NCI-H1436 (cell line): Measurements from ENCODE around the gene RNF223.
"Not testable (repeated sequence)": the region's sequence is repeated elsewhere in the genome, so short reads cannot be mapped to it uniquely, and the experiment has no call there.

Source experiments
- DNase-seq: peaks from one replicate; lab custom pipeline; 2025; lab: John Stamatoyannopoulos, UW

The RNF223 gene

GRCh38 chr1:1044455-1045078 is 29.5 kb downstream of the RNF223 start:
- DNase-seq, result no peak

- DNase-seq, result no peak
These were observed 30.2 kb downstream of the RNF223 start for GRCh38 chr1:1043921-1044320.

GRCh38 chr1:1043411-1043810 is 30.7 kb downstream of the RNF223 start:
- no peak for DNase-seq

- no peak for DNase-seq
These were observed 31.3 kb downstream of the RNF223 start for GRCh38 chr1:1042835-1043234.

GRCh38 chr1:1041873-1042272 is 32.2 kb downstream of the RNF223 start:
- DNase-seq, result no peak

GRCh38 chr1:1041092-1041523 is 33.0 kb downstream of the RNF223 start:
- no peak for DNase-seq

- peak; percentile 75 for DNase-seq
These were observed 33.8 kb downstream of the RNF223 start for GRCh38 chr1:1040004-1040991.

- DNase-seq, result no peak
These were observed 34.8 kb downstream of the RNF223 start for GRCh38 chr1:1039145-1039910.

GRCh38 chr1:1038694-1039093 is 35.4 kb downstream of the RNF223 start:
- no peak for DNase-seq

- no peak for DNase-seq
These were observed 36.5 kb downstream of the RNF223 start for GRCh38 chr1:1037366-1038327.

- DNase-seq, result no peak
These were observed 38.7 kb downstream of the RNF223 start for GRCh38 chr1:1035291-1035943.

- DNase-seq, result no peak
These were observed 39.7 kb downstream of the RNF223 start for GRCh38 chr1:1034439-1034781.

GRCh38 chr1:1033731-1034438 is 40.2 kb downstream of the RNF223 start:
- DNase-seq, result no peak

- DNase-seq, result peak; percentile 96
These were observed 41.0 kb downstream of the RNF223 start for GRCh38 chr1:1033009-1033587.

GRCh38 chr1:1032424-1032823 is 41.7 kb downstream of the RNF223 start:
- no peak for DNase-seq

- DNase-seq, result no peak
These were observed 42.4 kb downstream of the RNF223 start for GRCh38 chr1:1031659-1032235.

GRCh38 chr1:1030867-1031658 is 43.0 kb downstream of the RNF223 start:
- DNase-seq, result not testable (repeated sequence)

- no peak for DNase-seq
These were observed 46.3 kb downstream of the RNF223 start for GRCh38 chr1:1027791-1028190.
